Large intestine (tissue), 3 donors: ENCODE measurements around the gene CCDC187. TPM values are rescaled to one million over a fixed set of nuclear protein-coding genes. Genes with fewer than 3 reads are reported as not detected.

Experiments
- DNase-seq, 2 donors: peaks; one replicate each; pipeline versions ENCODE4 v3.0.0 to v3.0.0-alpha.2; 2013
- H3K27ac ChIP-seq: one replicate; pipeline ENCODE4 v1.5.1; 2013; ENCODE audit warnings: low read length
- H3K27me3 ChIP-seq: 2 replicates; pipeline ENCODE4 v1.6.1; 2013; ENCODE audit warnings: low read length; ENCODE audit not compliant: control insufficient read depth, insufficient read depth
- H3K36me3 ChIP-seq: 2 replicates; pipeline ENCODE4 v1.6.1; 2013; ENCODE audit warnings: low read length; ENCODE audit not compliant: control insufficient read depth, insufficient read depth
- H3K4me1 ChIP-seq: one replicate; pipeline ENCODE4 v1.6.1; 2013; ENCODE audit warnings: low read length; ENCODE audit not compliant: control insufficient read depth, insufficient read depth
- H3K4me3 ChIP-seq: one replicate; pipeline ENCODE4 v1.5.1; 2013; ENCODE audit warnings: low read length
- H3K9me3 ChIP-seq: one replicate; pipeline ENCODE4 v1.6.1; 2013; ENCODE audit warnings: mild to moderate bottlenecking, low read depth, low read length, moderate library complexity; ENCODE audit not compliant: control insufficient read depth
- WGBS: methylation state at CpG from one replicate; pipeline ENCODE4 v1.1.5; 2013; ENCODE audit warnings: low lambda C conversion rate; ENCODE audit not compliant: insufficient coverage; 5-methylcytosine and 5-hydroxymethylcytosine counted together
- polyA plus RNA-seq: library from polyadenylated mRNA; unstranded; fragments of 120-200 nt; gene quantifications from one replicate; pipeline ENCODE4 v1.2.1, GENCODE V29; 2013

CCDC187 gene
- polyA plus RNA-seq, 1 donor, result 2.0 TPM

DNA sequence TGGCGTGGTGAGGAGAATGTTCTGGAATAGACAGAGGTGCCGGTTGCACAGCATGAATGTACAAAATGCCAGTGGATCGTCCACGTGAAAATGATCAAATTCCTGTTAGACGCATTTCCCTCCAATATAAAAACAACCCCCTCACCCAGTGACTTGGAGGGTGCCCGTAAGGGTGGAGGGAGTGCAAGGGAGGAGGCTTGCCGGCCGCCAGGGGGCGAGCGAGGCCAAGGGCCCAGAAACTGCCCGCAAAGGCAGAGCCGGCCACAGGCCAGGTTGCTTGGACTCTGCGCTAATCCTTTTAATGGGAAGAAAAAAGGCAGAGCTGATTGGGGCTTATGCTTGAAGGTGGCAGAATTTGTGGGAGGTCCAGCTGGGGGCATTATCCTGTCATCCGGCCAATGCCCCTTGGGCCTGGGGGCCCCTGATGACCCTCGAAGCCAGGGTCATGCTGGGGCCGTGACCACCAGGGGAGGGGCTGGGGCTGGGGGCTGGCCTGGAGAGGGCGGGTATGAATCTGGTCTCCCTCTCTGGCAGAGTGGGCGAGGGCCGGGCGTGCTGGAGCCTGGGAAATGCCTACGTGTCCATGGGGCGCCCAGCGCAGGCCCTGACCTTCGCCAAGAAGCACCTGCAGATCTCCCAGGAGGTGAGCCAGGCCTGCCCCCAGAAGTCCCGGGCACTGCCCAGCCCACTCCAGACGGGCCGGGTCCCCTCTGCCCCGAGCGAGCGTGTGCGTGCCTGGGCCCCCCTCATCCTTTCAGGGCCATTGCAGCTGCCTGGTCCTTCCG, 35.5 kb upstream of the CCDC187 start:
- Histone ChIP-seq H3K27ac (no peak overlapping the region), H3K4me3 (no peak overlapping the region), H3K4me1 (peaks cover 10% of the 10 kb centered on the region), H3K36me3 (peaks cover 6% of the 10 kb centered on the region), H3K9me3 (no peaks in the 10 kb centered on the region), H3K27me3 (no peaks in the 10 kb centered on the region)
- WGBS, result no CpG with 5 or more reads among the region's 32 CpGs
- peak; percentile 54 to 68 for DNase-seq

- Histone ChIP-seq H3K36me3 (peaks cover 6% of the 10 kb centered on the region), H3K4me3 (no peak overlapping the region), H3K9me3 (no peaks in the 10 kb centered on the region), H3K4me1 (peaks cover 10% of the 10 kb centered on the region), H3K27me3 (no peaks in the 10 kb centered on the region), H3K27ac (no peak overlapping the region)
- WGBS, result no CpG with 5 or more reads among the region's 25 CpGs
- no peak for DNase-seq
These were observed 34.6 kb upstream of the CCDC187 start for GRCh38 chr9:136338511-136338910.

GRCh38 chr9:136337416-136338395, 33.8 kb upstream of the CCDC187 start:
- no peak for DNase-seq
- Histone ChIP-seq H3K4me1 (peaks cover 5% of the 10 kb centered on the region), H3K36me3 (peaks cover 6% of the 10 kb centered on the region), H3K27ac (no peak overlapping the region), H3K9me3 (no peaks in the 10 kb centered on the region), H3K4me3 (no peak overlapping the region), H3K27me3 (no peaks in the 10 kb centered on the region)
- no CpG with 5 or more reads among the region's 43 CpGs for WGBS

DNA sequence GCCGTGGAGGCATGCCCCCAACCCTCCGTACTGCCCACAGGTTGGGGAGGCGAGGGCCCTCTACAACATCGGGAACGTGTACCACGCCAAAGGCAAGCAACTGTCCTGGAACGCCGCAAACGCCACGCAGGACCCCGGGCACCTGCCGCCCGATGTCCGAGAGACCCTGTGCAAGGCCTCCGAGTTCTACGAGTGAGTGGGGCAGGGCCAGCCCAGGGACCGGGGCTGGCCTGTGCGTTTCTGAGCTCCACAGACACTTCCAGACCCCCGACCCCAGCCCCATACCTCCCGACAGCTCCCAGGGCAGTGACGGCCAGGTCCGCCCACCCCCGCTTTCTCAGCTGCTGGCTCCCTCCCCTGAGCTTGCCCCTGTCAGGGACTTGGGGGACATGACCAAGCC, 33.0 kb upstream of the CCDC187 start:
- H3K9me3 ChIP-seq, result no peaks in the 10 kb centered on the region
- H3K4me1 ChIP-seq, result peaks cover 1% of the 10 kb centered on the region
- H3K27me3 ChIP-seq, result no peaks in the 10 kb centered on the region
- H3K27ac ChIP-seq, result no peak overlapping the region
- WGBS, result no CpG with 5 or more reads among the region's 23 CpGs
- no peak overlapping the region for H3K4me3 ChIP-seq
- peaks cover 6% of the 10 kb centered on the region for H3K36me3 ChIP-seq
- no peak for DNase-seq

DNA sequence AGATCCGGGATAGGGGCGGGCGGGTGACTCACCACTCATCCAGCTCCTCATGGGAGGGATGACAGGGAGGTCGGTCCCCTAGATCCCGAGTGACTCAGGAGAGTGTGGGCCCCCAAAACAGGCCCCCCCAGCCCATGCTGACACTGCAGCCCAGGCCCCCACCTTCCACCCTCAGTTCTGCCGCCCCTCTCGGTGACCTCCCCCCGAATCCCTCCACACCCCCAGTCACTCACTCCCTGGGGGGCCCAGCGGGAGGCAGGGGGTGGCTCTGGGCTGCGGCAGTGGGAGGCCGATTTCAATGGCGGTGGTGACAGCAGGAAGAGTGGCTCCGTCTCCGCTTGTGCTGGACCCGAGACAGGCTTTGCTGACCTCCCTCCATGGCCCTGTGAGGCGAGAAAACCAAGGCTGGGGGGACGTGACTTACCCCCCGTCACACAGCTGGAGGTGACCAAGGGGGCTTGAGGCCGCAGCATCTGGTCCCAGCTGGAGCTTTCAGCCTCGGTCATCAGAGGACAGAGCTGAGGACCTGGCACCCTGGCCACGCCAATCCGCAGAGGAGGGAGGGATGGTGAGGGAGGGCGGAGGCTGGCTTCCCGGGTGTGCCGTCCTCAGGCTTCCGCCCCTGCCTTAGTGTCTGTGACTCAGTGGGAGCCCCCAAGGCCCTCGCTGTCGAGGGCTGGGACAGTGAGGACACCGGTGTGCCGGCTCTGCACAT, 32.4 kb upstream of the CCDC187 start:
- H3K27ac ChIP-seq, result no peak overlapping the region

GRCh38 chr9:136335296-136336155, 31.6 kb upstream of the CCDC187 start:
- no CpG with 5 or more reads among the region's 26 CpGs for WGBS

More for the DNA sequence above, 32.4 kb upstream of the CCDC187 start:
- no CpG with 5 or more reads among the region's 30 CpGs for WGBS
- Histone ChIP-seq H3K9me3 (no peaks in the 10 kb centered on the region), H3K4me3 (no peak overlapping the region), H3K4me1 (peaks cover 5% of the 10 kb centered on the region), H3K36me3 (peaks cover 6% of the 10 kb centered on the region), H3K27me3 (no peaks in the 10 kb centered on the region)
- no peak for DNase-seq

GRCh38 chr9:136334541-136334940, 30.6 kb upstream of the CCDC187 start:
- no peaks in the 10 kb centered on the region for H3K27me3 ChIP-seq
- H3K27ac ChIP-seq, result no peak overlapping the region
- H3K4me3 ChIP-seq, result no peak overlapping the region
- peaks cover 9% of the 10 kb centered on the region for H3K4me1 ChIP-seq
- H3K9me3 ChIP-seq, result no peaks in the 10 kb centered on the region
- WGBS, result no CpG with 5 or more reads among the region's 21 CpGs
- H3K36me3 ChIP-seq, result peaks cover 6% of the 10 kb centered on the region
- no peak for DNase-seq

More at GRCh38 chr9:136335296-136336155, 31.6 kb upstream of the CCDC187 start:
- H3K9me3 ChIP-seq, result no peaks in the 10 kb centered on the region
- H3K4me3 ChIP-seq, result no peak overlapping the region
- H3K4me1 ChIP-seq, result peaks cover 9% of the 10 kb centered on the region
- peaks cover 6% of the 10 kb centered on the region for H3K36me3 ChIP-seq
- no peaks in the 10 kb centered on the region for H3K27me3 ChIP-seq
- no peak for DNase-seq
- H3K27ac ChIP-seq, result no peak overlapping the region

- no peak for DNase-seq
- Histone ChIP-seq H3K27ac (no peak overlapping the region), H3K9me3 (no peaks in the 10 kb centered on the region), H3K4me3 (no peak overlapping the region), H3K4me1 (peaks cover 19% of the 10 kb centered on the region), H3K27me3 (no peaks in the 10 kb centered on the region), H3K36me3 (peaks cover 6% of the 10 kb centered on the region)
- WGBS, result no CpG with 5 or more reads among the region's 17 CpGs
These were observed 29.6 kb upstream of the CCDC187 start for GRCh38 chr9:136333486-136333885.

- Histone ChIP-seq H3K4me1 (peaks cover 23% of the 10 kb centered on the region), H3K27me3 (no peaks in the 10 kb centered on the region), H3K4me3 (no peak overlapping the region), H3K36me3 (peaks cover 6% of the 10 kb centered on the region), H3K9me3 (no peaks in the 10 kb centered on the region), H3K27ac (no peak overlapping the region)
- no peak for DNase-seq
- WGBS, result no CpG with 5 or more reads among the region's 12 CpGs
These were observed 29.2 kb upstream of the CCDC187 start for GRCh38 chr9:136333045-136333444.
